NT2/D1 (cell line): ENCODE data around the gene SRP14.
"Not testable (repeated sequence)": the region's sequence is repeated elsewhere in the genome, so short reads cannot be mapped to it uniquely, and the experiment has no call there.

Source experiments
- DNase-seq: peaks from one replicate; pipeline ENCODE4 v3.0.0-alpha.2; 2011; ENCODE audit warnings: low read depth, low spot score
- H3K27me3 ChIP-seq: 2 replicates; pipeline ENCODE4 v1.6.0; 2011; ENCODE audit warnings: mild to moderate bottlenecking; ENCODE audit not compliant: insufficient read length, insufficient read depth
- H3K36me3 ChIP-seq: 2 replicates; pipeline ENCODE4 v1.6.1; 2011; ENCODE audit warnings: mild to moderate bottlenecking, low read length, mixed read lengths; ENCODE audit not compliant: insufficient read depth, insufficient read length
- H3K4me1 ChIP-seq: 2 replicates; pipeline ENCODE4 v1.5.1; 2011; ENCODE audit not compliant: insufficient read depth, insufficient read length
- H3K4me3 ChIP-seq: 2 replicates; pipeline ENCODE4 v1.5.1; 2011; ENCODE audit warnings: low read depth; ENCODE audit not compliant: insufficient read length
- H3K9ac ChIP-seq: 2 replicates; pipeline ENCODE4 v1.6.0; 2011; ENCODE audit warnings: low read depth; ENCODE audit not compliant: insufficient read length
- H3K9me3 ChIP-seq: 2 replicates; pipeline ENCODE4 v1.5.1; 2011; ENCODE audit warnings: mild to moderate bottlenecking, low read length; ENCODE audit not compliant: insufficient read depth
- SUZ12 ChIP-seq: IDR thresholded peaks from 2 replicates; pipeline ENCODE4 v1.6.1; 2011; ENCODE audit not compliant: insufficient read length, insufficient read depth; ENCODE audit errors: extremely low read depth
- YY1 ChIP-seq: IDR thresholded peaks from 2 replicates; pipeline ENCODE4 v1.6.1; 2011; ENCODE audit not compliant: insufficient read length, insufficient read depth
- ZNF274 ChIP-seq: IDR thresholded peaks from 2 replicates; pipeline ENCODE4 v1.6.1; 2011; ENCODE audit warnings: mild to moderate bottlenecking, low read depth, low read length

Gene SRP14

GRCh38 chr15:40040293-40040635, 1.3 kb upstream of the SRP14 start:
- DNase-seq, result no peak
- Histone ChIP-seq H3K36me3 (peaks cover 31% of the 10 kb centered on the region), H3K4me1 (no peaks in the 10 kb centered on the region), H3K9me3 (no peaks in the 10 kb centered on the region), H3K4me3 (no peak overlapping the region), H3K27me3 (no peaks in the 10 kb centered on the region), H3K9ac (no peak overlapping the region)
- TF ChIP-seq ZNF274 (no peak), SUZ12 (no peak), YY1 (no peak)

- Histone ChIP-seq H3K9me3 (no peaks in the 10 kb centered on the region), H3K9ac (peak overlapping the region; percentile 97), H3K27me3 (no peaks in the 10 kb centered on the region), H3K4me1 (no peaks in the 10 kb centered on the region), H3K4me3 (peak overlapping the region; percentile 92), H3K36me3 (peaks cover 46% of the 10 kb centered on the region)
- TF ChIP-seq ZNF274 (no peak), SUZ12 (no peak), YY1 (no peak)
- DNase-seq, result no peak
These were observed 725 bp downstream of the SRP14 start for GRCh38 chr15:40038275-40038637.

GRCh38 chr15:40037721-40038120, 1.3 kb downstream of the SRP14 start:
- H3K4me1 ChIP-seq, result no peaks in the 10 kb centered on the region
- no peaks in the 10 kb centered on the region for H3K27me3 ChIP-seq
- DNase-seq, result no peak
- H3K36me3 ChIP-seq, result peaks cover 47% of the 10 kb centered on the region
- no peaks in the 10 kb centered on the region for H3K9me3 ChIP-seq
- peak overlapping the region; percentile 97 for H3K9ac ChIP-seq
- no peak for TF ChIP-seq ZNF274
- no peak for TF ChIP-seq YY1
- no peak for TF ChIP-seq SUZ12
- peak overlapping the region; percentile 92 for H3K4me3 ChIP-seq

GRCh38 chr15:40035182-40035581, 3.8 kb downstream of the SRP14 start:
- peaks cover 62% of the 10 kb centered on the region for H3K36me3 ChIP-seq
- not testable (repeated sequence) for H3K27me3 ChIP-seq, H3K9me3 ChIP-seq, DNase-seq, H3K4me3 ChIP-seq, H3K4me1 ChIP-seq, H3K9ac ChIP-seq

- no peaks in the 10 kb centered on the region for H3K27me3 ChIP-seq
- TF ChIP-seq YY1, result no peak
- TF ChIP-seq ZNF274, result no peak
- TF ChIP-seq SUZ12, result no peak
- H3K4me3 ChIP-seq, result no peak overlapping the region
- H3K9ac ChIP-seq, result no peak overlapping the region
- peaks cover 66% of the 10 kb centered on the region for H3K36me3 ChIP-seq
- H3K4me1 ChIP-seq, result no peaks in the 10 kb centered on the region
- DNase-seq, result no peak
- no peaks in the 10 kb centered on the region for H3K9me3 ChIP-seq
These were observed 4.6 kb downstream of the SRP14 start for GRCh38 chr15:40034186-40034946.

GRCh38 chr15:40032125-40032839, 6.7 kb downstream of the SRP14 start:
- no peaks in the 10 kb centered on the region for H3K27me3 ChIP-seq
- no peak overlapping the region for H3K9ac ChIP-seq
- DNase-seq, result no peak
- no peaks in the 10 kb centered on the region for H3K4me1 ChIP-seq
- H3K4me3 ChIP-seq, result no peak overlapping the region
- TF ChIP-seq SUZ12 (no peak), YY1 (no peak), ZNF274 (no peak)
- peaks cover 63% of the 10 kb centered on the region for H3K36me3 ChIP-seq
- no peaks in the 10 kb centered on the region for H3K9me3 ChIP-seq

- H3K36me3 ChIP-seq, result peaks cover 63% of the 10 kb centered on the region
- no peaks in the 10 kb centered on the region for H3K9me3 ChIP-seq
- no peaks in the 10 kb centered on the region for H3K27me3 ChIP-seq
- no peak overlapping the region for H3K9ac ChIP-seq
- TF ChIP-seq SUZ12 (no peak), ZNF274 (no peak), YY1 (no peak)
- no peaks in the 10 kb centered on the region for H3K4me1 ChIP-seq
- no peak for DNase-seq
- no peak overlapping the region for H3K4me3 ChIP-seq
These were observed 7.7 kb downstream of the SRP14 start for GRCh38 chr15:40031300-40031699.
